ENCODE data around the gene CAMK2B.

Gene CAMK2B

DNA sequence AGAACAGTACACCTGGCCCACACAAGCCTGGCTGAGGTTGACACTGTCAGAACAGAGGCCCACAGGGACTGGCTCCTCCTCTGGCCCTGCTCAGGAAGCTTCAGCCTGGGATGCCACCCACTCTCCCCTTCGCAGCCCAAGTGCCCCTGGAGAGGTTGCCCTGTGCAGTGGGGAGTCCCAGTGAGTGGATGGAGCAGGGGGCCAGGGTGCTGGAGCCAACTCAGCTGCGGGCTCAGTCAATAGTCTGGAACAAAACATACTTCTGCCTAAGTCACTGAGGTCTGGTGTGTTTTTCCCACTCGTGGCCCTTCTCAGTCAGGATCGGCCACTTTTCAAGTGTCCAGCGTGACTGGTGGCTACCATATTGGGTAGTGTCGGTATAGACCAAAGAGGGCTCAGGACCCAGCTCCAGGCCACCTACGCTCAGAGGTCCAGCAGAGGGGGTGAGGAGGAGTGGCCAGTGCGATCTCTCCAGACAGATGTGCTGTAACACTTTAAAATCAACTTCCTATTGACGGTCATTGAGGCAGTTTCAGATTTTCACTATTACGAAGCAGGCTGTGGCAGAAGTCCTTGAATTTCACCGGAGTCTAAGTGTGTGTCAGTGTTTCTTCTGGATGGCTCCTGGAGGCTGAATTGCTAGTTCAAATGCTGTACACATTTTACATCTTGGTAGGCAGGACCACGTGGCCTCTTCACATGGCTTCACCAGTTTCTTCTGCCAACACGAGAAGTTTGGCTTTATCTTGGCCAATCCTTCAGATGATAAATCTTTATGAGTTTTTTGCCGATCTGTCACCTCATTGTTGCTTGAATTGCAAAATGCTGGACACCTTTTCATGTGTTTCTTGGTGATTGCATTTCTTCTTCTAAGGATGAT lies 135.2 kb downstream of the CAMK2B start:
- no CpG with 5 or more reads among the region's 14 CpGs for WGBS (ENCODE audit: insufficient coverage, insufficient read length)
- no peak overlapping the region for H3K27ac ChIP-seq (ENCODE audit: low read length)

DNA sequence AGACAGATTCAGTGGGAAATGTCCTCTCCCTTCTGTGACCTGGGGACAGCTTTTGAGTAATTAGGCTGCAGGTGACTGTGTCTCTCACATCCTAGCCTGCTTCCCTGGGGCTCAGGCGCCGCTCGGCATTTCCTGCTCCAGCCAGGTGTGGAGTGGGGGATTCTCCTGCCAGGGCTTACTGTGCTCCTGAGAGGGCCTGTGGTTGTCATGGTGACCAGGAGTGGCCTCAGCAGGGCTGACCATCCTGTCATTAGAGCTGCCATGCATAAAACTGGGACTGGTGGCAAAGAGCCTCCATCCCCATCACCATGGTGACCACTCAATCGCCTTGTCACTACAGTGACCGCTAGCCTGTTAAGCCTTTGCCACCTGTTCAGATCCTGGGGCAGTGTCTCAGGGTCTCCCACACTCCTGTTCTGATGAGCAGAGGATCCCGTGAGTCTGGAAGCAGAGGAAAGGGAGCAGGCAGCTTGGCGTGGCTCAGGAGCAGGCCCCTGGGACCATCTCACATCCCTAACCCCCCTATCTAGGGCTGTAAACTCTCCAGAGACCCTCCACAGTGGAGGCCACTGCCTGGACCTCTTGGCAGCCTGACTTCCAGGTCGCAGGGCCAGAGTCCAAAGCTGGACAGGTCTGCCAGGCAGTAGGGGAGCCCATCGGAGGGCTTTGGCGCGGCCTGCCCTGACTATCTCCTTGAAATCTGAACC lies 136.0 kb downstream of the CAMK2B start, which contains the start of gene GCK:
Gene GCK, minus strand, starts transcription at position 154 of the 707 bp plus-strand sequence. CDS start 486 bp downstream, outside the sequence.
- no CpG with 5 or more reads among the region's 11 CpGs for WGBS (ENCODE audit: insufficient coverage, insufficient read length)

More for the DNA sequence above, 135.2 kb downstream of the CAMK2B start:
- no peaks in the 10 kb centered on the region for H3K27me3 ChIP-seq (ENCODE audit: control insufficient read depth, insufficient read depth, low read length)
- no peak overlapping the region for H3K4me3 ChIP-seq (ENCODE audit: low read length)
- H3K9me3 ChIP-seq (ENCODE audit: control insufficient read depth, insufficient read depth, low read length), result no peaks in the 10 kb centered on the region
- no peaks in the 10 kb centered on the region for H3K36me3 ChIP-seq (ENCODE audit: control insufficient read depth, insufficient read depth, low read length)
- H3K4me1 ChIP-seq (ENCODE audit: control insufficient read depth, insufficient read depth, low read length), result peaks cover 3% of the 10 kb centered on the region; the same call in 1 of the 2 replicates
- DNase-seq (ENCODE audit: low read depth, low spot score), result no peak

DNA sequence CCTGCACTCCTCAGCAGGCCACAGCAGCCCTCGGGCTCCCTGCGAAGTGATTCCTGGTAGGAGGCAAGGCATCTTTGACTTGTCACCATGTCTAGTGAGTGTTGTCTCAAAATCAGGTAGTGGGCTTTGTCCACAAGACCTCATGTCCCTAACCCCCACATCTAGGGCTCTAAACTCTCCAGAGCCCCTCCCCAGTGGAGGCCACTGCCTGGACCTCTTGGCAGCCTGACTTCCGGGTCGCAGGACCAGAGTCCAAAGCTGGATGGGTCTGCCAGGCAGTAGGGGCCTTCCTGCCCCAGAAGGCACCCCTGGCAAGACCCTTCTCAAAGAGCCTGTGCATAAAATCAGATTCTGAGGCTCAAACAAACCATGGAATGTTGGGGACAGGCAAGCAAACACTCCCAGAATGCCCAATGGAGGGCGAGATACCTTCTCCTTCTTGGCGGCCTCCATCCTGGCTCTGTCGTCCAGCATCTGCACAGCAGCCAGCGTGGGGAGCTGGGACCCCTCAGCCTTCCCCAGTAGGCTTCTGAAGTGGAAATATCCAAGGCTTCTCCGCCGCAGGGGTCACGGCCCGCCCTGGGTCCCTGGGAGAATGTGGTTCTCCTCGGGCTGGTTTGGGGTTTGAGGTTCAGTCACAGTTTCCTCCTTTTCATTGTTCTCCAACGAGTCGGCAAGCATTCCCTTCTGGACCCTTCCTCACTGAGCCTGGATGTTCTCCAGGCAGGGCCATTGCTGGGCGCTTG lies 136.7 kb downstream of the CAMK2B start:
- peaks cover 3% of the 10 kb centered on the region; the same call in 1 of the 2 replicates for H3K4me1 ChIP-seq (ENCODE audit: control insufficient read depth, insufficient read depth, low read length)
- WGBS (ENCODE audit: insufficient coverage, insufficient read length), result no CpG with 5 or more reads among the region's 16 CpGs

More for the DNA sequence above, 136.0 kb downstream of the CAMK2B start, which contains the start of gene GCK:
- no peak for DNase-seq (ENCODE audit: low read depth, low spot score)
- Histone ChIP-seq H3K9me3 (ENCODE audit: control insufficient read depth, insufficient read depth, low read length) (no peaks in the 10 kb centered on the region), H3K4me1 (ENCODE audit: control insufficient read depth, insufficient read depth, low read length) (peaks cover 3% of the 10 kb centered on the region; the same call in 1 of the 2 replicates), H3K27me3 (ENCODE audit: control insufficient read depth, insufficient read depth, low read length) (no peaks in the 10 kb centered on the region), H3K27ac (ENCODE audit: low read length) (no peak within 1 kb of the TSS), H3K4me3 (ENCODE audit: low read length) (no peak within 1 kb of the TSS), H3K36me3 (ENCODE audit: control insufficient read depth, insufficient read depth, low read length) (no peaks in the 10 kb centered on the region)

DNA sequence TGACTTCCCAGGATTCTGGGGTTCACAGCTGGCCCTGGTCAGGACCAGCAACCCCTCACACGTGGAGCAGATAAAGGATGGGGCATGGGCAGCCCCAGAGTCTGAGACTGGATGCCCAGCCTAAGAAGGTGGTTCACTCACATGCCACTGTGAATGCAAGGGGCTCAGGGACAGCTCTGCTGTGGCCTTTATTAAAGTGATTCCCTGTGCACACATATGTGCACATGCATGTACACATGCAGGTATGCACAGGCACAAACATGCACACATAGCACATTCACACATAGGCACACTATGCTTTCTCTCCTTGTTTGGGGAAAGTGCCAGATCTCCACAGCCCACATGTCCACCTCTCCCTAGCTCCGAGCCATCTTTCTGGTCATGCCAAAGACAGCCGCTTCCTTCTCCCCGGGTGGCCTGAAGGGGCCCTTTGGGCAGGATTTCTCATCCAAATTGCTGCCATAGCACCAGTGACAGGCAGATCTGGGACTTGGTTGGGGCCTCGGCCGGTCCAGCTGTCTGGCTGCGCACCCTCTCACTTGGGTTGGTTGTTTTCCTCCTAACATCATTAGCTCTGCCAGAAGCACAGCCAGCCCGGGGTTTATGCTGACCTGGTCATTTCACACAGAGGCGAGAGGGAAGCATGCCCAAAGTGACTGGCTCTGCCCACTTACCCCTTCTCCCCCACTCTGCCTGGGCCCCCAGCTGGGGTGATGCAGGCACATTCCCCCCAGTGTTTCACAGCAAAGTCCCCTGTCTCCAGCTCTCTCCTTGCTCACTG lies 137.6 kb downstream of the CAMK2B start:
- no peak for DNase-seq (ENCODE audit: low read depth, low spot score)
- no CpG with 5 or more reads among the region's 9 CpGs for WGBS (ENCODE audit: insufficient coverage, insufficient read length)

More for the DNA sequence above, 136.7 kb downstream of the CAMK2B start:
- no peaks in the 10 kb centered on the region for H3K36me3 ChIP-seq (ENCODE audit: control insufficient read depth, insufficient read depth, low read length)
- H3K27me3 ChIP-seq (ENCODE audit: control insufficient read depth, insufficient read depth, low read length), result no peaks in the 10 kb centered on the region
- no peak for DNase-seq (ENCODE audit: low read depth, low spot score)
- no peak overlapping the region for H3K4me3 ChIP-seq (ENCODE audit: low read length)
- no peaks in the 10 kb centered on the region for H3K9me3 ChIP-seq (ENCODE audit: control insufficient read depth, insufficient read depth, low read length)
- no peak overlapping the region for H3K27ac ChIP-seq (ENCODE audit: low read length)

DNA sequence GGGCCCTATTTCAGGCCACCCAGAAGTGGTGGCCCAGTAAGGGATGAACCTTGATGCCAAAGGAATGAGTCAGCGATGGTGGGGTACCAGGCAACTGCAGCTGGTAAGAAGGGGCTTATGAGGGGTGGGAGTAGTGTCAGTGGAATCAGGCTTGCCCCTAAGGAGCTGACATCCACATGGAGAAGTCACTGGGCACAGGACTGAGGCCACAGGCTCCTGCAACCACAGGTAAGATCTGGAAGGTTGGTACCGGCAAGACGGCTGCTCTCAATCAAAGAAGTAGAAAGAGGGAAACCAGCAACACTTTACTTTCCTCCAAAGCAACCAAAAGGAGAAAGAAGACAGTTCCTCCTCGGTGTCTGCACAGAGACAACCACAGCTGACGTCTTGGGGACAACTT lies 138.7 kb downstream of the CAMK2B start:
- H3K27me3 ChIP-seq (ENCODE audit: control insufficient read depth, insufficient read depth, low read length), result no peaks in the 10 kb centered on the region
- H3K9me3 ChIP-seq (ENCODE audit: control insufficient read depth, insufficient read depth, low read length), result no peaks in the 10 kb centered on the region; the same call in 1 of the 2 replicates
- no peak overlapping the region for H3K27ac ChIP-seq (ENCODE audit: low read length)
- no peak for DNase-seq (ENCODE audit: low read depth, low spot score)
- no CpG with 5 or more reads among the region's 5 CpGs for WGBS (ENCODE audit: insufficient coverage, insufficient read length)
- H3K4me1 ChIP-seq (ENCODE audit: control insufficient read depth, insufficient read depth, low read length), result peaks cover 3% of the 10 kb centered on the region; the same call in 1 of the 2 replicates
- H3K4me3 ChIP-seq (ENCODE audit: low read length), result no peak overlapping the region
- no peaks in the 10 kb centered on the region for H3K36me3 ChIP-seq (ENCODE audit: control insufficient read depth, insufficient read depth, low read length)

More for the DNA sequence above, 137.6 kb downstream of the CAMK2B start:
- no peak overlapping the region for H3K27ac ChIP-seq (ENCODE audit: low read length)
- H3K36me3 ChIP-seq (ENCODE audit: control insufficient read depth, insufficient read depth, low read length), result no peaks in the 10 kb centered on the region
- no peaks in the 10 kb centered on the region for H3K27me3 ChIP-seq (ENCODE audit: control insufficient read depth, insufficient read depth, low read length)
- peaks cover 3% of the 10 kb centered on the region; the same call in 1 of the 2 replicates for H3K4me1 ChIP-seq (ENCODE audit: control insufficient read depth, insufficient read depth, low read length)
- no peaks in the 10 kb centered on the region for H3K9me3 ChIP-seq (ENCODE audit: control insufficient read depth, insufficient read depth, low read length)
- no peak overlapping the region for H3K4me3 ChIP-seq (ENCODE audit: low read length)

DNA sequence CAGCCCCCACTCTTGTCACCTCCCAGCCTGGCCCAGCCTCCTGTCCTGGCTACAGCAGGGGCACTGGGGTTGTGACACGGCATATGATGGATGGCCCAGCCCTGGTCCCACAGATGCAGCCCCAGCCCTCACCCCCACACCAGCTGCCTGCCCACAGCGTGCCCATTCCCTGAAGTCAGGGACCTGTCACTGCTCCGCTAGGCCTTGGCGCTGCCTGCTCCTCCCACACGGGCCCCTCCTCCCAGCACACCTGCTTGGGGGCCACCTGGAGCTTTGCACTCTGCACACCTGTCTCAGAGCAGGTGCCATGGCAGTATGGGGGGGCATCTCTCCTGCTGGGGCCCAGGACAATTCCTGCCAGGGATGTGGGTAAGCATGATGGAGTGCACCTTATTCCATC lies 139.7 kb downstream of the CAMK2B start:
- no peaks in the 10 kb centered on the region for H3K27me3 ChIP-seq (ENCODE audit: control insufficient read depth, insufficient read depth, low read length)
- H3K9me3 ChIP-seq (ENCODE audit: control insufficient read depth, insufficient read depth, low read length), result no peaks in the 10 kb centered on the region; the same call in 1 of the 2 replicates
- H3K36me3 ChIP-seq (ENCODE audit: control insufficient read depth, insufficient read depth, low read length), result no peaks in the 10 kb centered on the region
- no CpG with 5 or more reads among the region's 5 CpGs for WGBS (ENCODE audit: insufficient coverage, insufficient read length)
- no peak overlapping the region for H3K27ac ChIP-seq (ENCODE audit: low read length)
- no peak for DNase-seq (ENCODE audit: low read depth, low spot score)
- peaks cover 3% of the 10 kb centered on the region; the same call in 1 of the 2 replicates for H3K4me1 ChIP-seq (ENCODE audit: control insufficient read depth, insufficient read depth, low read length)
- H3K4me3 ChIP-seq (ENCODE audit: low read length), result no peak overlapping the region

DNA sequence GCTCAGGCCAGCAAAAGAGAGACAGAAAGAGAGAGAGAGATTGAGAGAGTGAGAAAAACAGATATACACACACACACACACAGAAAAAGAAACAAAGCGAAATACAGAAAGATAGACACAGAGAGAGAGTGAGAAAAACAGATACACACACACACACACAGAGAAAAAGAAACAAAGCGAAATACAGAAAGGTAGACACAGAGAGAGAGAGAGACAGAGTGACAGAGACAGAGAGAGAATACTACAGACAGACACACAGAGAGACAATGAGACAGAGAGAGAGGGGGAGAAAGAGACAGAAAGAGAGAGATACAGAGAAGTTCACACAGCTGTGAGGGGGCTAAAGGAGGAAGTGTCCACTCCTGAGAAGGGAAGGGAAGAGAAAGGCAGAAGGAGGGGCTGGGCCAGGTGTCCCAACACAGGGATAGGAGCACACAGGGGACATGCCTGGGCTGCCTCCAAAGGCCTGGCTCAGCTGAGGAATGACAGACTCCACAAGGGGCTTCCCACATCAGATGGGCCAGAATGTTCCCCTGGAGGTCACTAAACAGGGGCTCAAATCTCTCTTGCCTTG lies 140.4 kb downstream of the CAMK2B start:
- Histone ChIP-seq H3K27ac (ENCODE audit: low read length) (no peak overlapping the region), H3K4me1 (ENCODE audit: control insufficient read depth, insufficient read depth, low read length) (peaks cover 3% of the 10 kb centered on the region; the same call in 1 of the 2 replicates), H3K36me3 (ENCODE audit: control insufficient read depth, insufficient read depth, low read length) (no peaks in the 10 kb centered on the region), H3K9me3 (ENCODE audit: control insufficient read depth, insufficient read depth, low read length) (no peaks in the 10 kb centered on the region; the same call in 1 of the 2 replicates), H3K27me3 (ENCODE audit: control insufficient read depth, insufficient read depth, low read length) (no peaks in the 10 kb centered on the region), H3K4me3 (ENCODE audit: low read length) (no peak overlapping the region)
- no CpG with 5 or more reads among the region's 2 CpGs for WGBS (ENCODE audit: insufficient coverage, insufficient read length)
- DNase-seq (ENCODE audit: low read depth, low spot score), result no peak

DNA sequence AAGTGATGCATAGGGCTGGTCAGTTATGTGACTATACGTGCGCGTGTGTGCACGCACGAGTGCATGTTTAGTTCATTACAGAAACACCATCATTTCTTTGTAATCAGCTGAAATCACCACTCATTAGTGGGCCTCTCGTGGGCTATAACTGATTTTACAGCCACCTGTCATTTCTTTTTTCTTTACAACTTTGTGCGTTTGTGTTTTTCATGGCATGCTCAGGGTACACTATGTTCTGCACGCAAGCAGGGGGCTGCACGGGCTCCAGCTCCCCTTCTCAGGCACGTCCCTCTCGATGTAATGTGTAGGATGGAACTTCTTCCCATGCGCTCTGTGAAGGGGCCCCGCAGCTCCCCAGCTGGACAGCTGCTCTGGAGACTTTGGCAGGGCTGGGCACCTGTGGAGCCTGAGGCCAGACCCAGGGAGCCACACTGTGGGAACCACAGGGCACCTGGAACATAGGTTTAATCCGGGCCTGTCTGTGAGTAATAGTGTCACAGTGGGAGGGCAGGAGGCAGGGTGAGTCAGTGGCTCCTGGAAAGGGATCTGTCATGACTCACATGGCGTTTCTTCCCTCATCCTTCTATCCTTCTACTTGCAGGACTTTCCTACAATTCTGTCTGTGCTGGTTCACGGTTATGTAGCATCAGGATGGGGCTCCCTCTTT lies 141.1 kb downstream of the CAMK2B start:
- Histone ChIP-seq H3K4me3 (ENCODE audit: low read length) (no peak overlapping the region), H3K27me3 (ENCODE audit: control insufficient read depth, insufficient read depth, low read length) (no peaks in the 10 kb centered on the region), H3K27ac (ENCODE audit: low read length) (no peak overlapping the region), H3K36me3 (ENCODE audit: control insufficient read depth, insufficient read depth, low read length) (no peaks in the 10 kb centered on the region), H3K4me1 (ENCODE audit: control insufficient read depth, insufficient read depth, low read length) (peaks cover 3% of the 10 kb centered on the region; the same call in 1 of the 2 replicates), H3K9me3 (ENCODE audit: control insufficient read depth, insufficient read depth, low read length) (no peaks in the 10 kb centered on the region; the same call in 1 of the 2 replicates)
- no peak for DNase-seq (ENCODE audit: low read depth, low spot score)
- no CpG with 5 or more reads among the region's 16 CpGs for WGBS (ENCODE audit: insufficient coverage, insufficient read length)

DNA sequence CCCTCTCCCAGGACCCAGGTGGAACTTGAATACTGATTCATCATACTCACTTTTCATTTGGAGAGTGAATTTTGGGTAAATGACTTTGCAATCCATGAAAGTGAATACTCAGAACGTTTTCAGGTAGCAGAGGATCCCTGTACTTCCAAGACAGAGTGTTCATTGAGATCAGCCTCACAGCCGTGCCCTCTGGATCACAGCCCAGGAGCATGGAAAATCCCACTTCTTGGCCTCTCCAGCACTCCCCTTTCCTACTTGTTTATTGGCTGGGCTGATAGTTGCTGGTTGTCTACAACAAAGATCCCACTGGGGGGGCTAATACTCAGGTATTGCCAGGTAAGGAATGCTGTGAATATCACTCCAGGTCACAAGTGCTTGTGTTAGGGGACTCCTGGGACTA lies 142.0 kb downstream of the CAMK2B start:
- H3K4me1 ChIP-seq (ENCODE audit: control insufficient read depth, insufficient read depth, low read length), result no peaks in the 10 kb centered on the region
- no peaks in the 10 kb centered on the region for H3K27me3 ChIP-seq (ENCODE audit: control insufficient read depth, insufficient read depth, low read length)
- no peak overlapping the region for H3K27ac ChIP-seq (ENCODE audit: low read length)
- no peak for DNase-seq (ENCODE audit: low read depth, low spot score)
- H3K4me3 ChIP-seq (ENCODE audit: low read length), result no peak overlapping the region
- no CpG with 5 or more reads among the region's 2 CpGs for WGBS (ENCODE audit: insufficient coverage, insufficient read length)
- H3K9me3 ChIP-seq (ENCODE audit: control insufficient read depth, insufficient read depth, low read length), result no peaks in the 10 kb centered on the region; the same call in 1 of the 2 replicates
- no peaks in the 10 kb centered on the region for H3K36me3 ChIP-seq (ENCODE audit: control insufficient read depth, insufficient read depth, low read length)

Data from iPS DF 6.9 (cell line).